ENCODE results near the gene SHISA9.
"Not testable (repeated sequence)": the region's sequence is repeated elsewhere in the genome, so short reads cannot be mapped to it uniquely, and the experiment has no call there.

The SHISA9 gene

GRCh38 chr16:12901597-12902461 lies at the start of gene SHISA9:
Gene SHISA9, plus strand, starts transcription at chr16:12901598.
- DNase-seq = no peak

GRCh38 chr16:12853972-12854371 lies 47.4 kb upstream of the SHISA9 start:
- DNase-seq = no peak

- DNase-seq = not testable (repeated sequence)
Measured at GRCh38 chr16:12857435-12857834, 44.0 kb upstream of the SHISA9 start.

GRCh38 chr16:12862327-12862726 lies 39.1 kb upstream of the SHISA9 start:
- DNase-seq = no peak

GRCh38 chr16:12862941-12863340 lies 38.5 kb upstream of the SHISA9 start:
- no peak for DNase-seq

- DNase-seq = no peak
Measured at GRCh38 chr16:12866981-12867551, 34.3 kb upstream of the SHISA9 start.

GRCh38 chr16:12868169-12868568 lies 33.2 kb upstream of the SHISA9 start:
- DNase-seq = peak; percentile 26

GRCh38 chr16:12868788-12869187 lies 32.6 kb upstream of the SHISA9 start:
- no peak for DNase-seq

- DNase-seq = no peak
Measured at GRCh38 chr16:12869698-12870427, 31.5 kb upstream of the SHISA9 start.

DNA sequence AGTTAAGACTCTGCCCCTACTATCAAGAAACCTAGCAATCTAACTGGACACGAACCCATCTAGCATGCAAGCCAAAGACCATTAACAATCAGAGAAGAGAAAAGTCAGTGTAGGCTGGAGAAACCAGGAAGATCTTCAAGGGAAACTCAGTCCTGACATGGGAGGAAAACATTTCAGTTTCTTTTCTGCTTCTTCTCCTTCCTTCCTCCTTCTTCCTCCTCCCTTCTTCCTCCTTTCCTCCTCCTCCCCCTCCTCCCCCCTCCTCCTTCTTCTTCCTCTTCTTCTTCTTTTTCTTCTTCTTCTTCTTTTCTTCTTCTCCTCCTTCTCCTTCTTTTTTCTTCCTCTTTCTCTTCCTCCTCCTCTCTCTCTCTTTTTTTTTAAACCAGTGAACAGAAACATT lies 29.6 kb upstream of the SHISA9 start:
- DNase-seq = no peak

GRCh38 chr16:12874186-12874585 lies 27.2 kb upstream of the SHISA9 start:
- DNase-seq = no peak

- no peak for DNase-seq
Measured at GRCh38 chr16:12876778-12877177, 24.6 kb upstream of the SHISA9 start.

- no peak for DNase-seq
Measured at GRCh38 chr16:12878973-12879372, 22.4 kb upstream of the SHISA9 start.

DNA sequence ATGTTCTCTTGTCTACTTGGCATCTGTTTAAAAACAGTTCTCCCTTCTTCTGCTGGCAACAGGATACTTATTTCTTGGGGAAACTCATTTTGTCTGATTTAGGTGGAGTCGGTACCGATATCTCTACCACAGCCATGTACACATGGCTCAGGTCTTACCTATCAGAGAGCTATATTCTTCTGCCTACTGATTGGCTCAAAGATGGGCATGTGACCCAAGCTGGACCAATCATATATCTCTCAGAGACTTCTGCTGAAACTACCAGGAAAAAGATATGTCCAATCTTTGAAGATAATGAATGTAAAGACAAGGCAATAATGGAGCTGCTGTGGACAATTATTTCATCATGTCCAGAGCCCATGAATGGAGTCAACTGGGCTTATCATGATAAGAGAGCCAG lies 21.6 kb upstream of the SHISA9 start:
- DNase-seq = no peak

GRCh38 chr16:12881182-12881581 lies 20.2 kb upstream of the SHISA9 start:
- DNase-seq = no peak

DNA sequence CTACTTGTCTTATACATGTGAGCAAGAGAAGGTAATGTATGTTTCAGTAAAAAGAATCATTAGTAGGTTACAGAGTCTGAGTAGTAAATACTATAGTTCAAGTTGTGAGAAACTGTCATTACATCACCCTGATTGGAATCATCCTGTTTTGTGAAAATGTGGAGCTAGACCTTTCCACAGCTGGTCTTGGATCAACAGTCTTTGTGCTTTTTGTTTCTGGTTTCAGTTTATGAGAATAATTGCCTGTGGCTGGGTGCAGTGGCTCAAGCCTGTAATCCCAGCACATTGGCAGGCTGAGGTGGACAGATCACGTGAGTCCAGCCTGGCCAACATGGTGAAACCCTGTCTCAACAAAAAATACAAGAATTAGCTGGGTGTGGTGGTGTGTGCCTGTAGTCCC lies 19.7 kb upstream of the SHISA9 start:
- no peak for DNase-seq

GRCh38 chr16:12885742-12886141 lies 15.7 kb upstream of the SHISA9 start:
- DNase-seq = no peak

DNA sequence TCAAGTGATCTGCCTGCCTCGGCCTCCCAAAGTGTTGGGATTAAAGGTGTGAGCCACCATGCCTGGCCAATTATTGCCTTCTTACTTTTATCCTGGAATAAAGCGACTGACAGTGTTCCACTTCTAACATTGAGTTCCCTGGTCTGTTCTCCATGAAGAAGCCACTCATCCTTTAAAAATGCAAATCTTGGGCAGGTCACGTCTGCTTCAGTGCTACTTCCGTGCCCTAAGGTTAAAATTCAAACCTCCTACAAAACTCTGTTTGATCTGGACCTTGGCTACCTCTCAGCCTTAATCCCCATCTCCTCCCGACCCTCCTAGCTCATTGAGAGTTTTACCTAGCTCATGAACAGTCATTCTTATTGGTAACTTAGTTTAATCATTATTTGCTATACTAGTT lies 9.6 kb upstream of the SHISA9 start:
- DNase-seq = no peak

DNA sequence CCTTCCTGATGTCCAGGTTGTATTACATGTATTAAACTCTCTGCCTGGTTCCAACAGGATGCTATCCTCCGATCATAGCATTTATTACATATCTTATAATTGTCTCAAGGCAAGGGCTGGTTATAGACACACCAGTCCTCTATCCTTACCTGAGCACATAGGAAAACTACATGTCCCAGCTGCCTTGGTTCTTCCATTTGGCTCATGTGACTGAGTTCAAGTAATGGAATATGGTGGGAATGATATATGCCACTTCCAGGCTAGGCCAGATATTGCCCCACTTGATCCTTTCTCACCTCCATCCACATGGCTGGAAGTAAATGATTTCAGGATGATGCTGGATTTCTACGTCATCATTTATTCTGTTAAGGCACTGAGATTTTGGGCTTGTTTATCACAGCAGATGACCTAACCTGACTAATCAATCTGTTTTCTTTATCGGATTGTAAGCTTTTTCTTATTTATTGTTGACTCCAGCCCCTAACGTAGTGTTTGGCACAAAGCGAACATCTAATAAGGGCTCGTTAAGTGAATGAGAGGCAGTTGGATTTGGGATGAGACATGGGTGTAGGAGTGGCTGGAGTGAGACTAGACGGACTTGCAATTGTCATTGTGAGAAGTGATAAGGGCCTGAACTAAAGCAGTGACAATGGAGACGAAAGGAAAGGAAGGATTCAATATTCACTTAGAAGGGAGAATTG lies 8.2 kb upstream of the SHISA9 start:
- DNase-seq = no peak

DNA sequence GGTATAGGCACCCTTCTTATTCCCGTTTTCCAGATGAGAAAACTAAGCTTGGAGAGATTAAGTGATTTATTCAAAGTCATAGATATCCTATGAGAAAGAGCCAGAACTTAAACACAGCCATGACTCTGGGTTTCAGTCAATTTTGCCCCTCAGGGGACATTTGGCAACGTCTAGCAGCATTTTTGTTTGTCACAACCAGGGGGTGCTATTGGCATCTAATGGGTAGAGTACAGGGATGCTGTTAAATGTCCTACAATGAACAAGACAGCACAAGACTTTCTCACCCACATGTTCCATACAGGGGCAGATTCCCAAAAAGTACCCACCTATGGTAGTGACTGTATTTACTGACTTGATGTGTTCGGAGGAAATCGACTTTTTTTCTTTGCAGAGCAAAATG lies 4.8 kb upstream of the SHISA9 start:
- DNase-seq = peak; percentile 51

- DNase-seq = no peak
Measured at GRCh38 chr16:12898551-12898950, 2.8 kb upstream of the SHISA9 start.

DNA sequence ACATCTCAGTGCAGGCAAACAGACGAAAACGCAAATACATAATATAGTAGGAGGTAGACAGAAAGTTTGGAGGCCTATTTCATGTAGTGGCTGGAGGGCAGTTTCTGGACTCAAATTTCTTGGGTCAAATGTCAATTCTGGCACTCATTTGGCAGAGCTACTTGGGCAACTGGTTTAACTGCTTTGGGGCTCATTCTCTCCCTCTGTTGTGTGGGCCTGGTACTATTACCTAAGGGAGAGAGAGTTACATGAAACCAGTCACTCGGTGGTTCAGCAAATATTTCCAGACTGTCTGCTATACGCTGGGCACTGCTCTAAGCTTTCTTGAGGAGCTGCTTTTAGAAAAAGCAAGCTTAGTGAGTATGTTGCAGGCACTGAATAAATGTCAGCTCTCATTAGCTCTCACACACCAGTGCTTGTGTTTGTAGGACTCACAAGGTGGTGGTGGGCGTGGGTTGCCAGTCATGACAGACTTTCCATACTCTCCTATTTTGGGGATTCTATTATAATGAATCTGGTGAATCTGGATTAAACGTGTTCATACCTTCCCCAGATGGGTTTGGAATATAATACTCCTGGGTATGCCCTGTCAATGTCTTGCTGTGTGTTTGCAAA lies 1.8 kb upstream of the SHISA9 start:
- no peak for DNase-seq

- no peak for DNase-seq
Measured at GRCh38 chr16:12900156-12900555, 1.2 kb upstream of the SHISA9 start.
